ENCODE data around the gene RALGPS1. TPM values are rescaled to one million over a fixed set of nuclear protein-coding genes. Genes with fewer than 3 reads are reported as not detected.

Gene RALGPS1
- total and polyA plus RNA-seq, 2 of the 13 experiments (the other 11 are each of a cell fraction or from before 2014, with no cell fraction given): 3.7 to 6.5 TPM

- no peaks in the 10 kb centered on the region for H4K20me1 ChIP-seq (ENCODE audit: insufficient read depth, low read length)
- FAIRE-seq: no peak
- CTCF ChIA-PET (ENCODE audit: low intra/inter-chr PET ratio, low total read pairs): no interaction called here
- BruUV-seq (replicated peaks): no TSS peak
- no peak overlapping the region for H3K4me3 ChIP-seq (replicated peaks in 1 of 3; ENCODE audit: insufficient read depth in 1 of 3, low read depth in 2 of 3, low read length in 3 of 3)
- POLR2A ChIA-PET: no interaction called here
- H3K4me1 ChIP-seq (ENCODE audit: insufficient read depth, low read length): no peaks in the 10 kb centered on the region
- H3K27ac ChIP-seq (ENCODE audit: extremely low read length, insufficient read depth, low read length): no peak overlapping the region
- H3K9ac ChIP-seq (ENCODE audit: insufficient read depth, low read depth, low read length): no peak overlapping the region
- intact Hi-C loops (cut with micrococcal nuclease; ENCODE audit: unreplicated experiment): no loop called here
- DNase-seq (ENCODE audit: low spot score): no peak
- in situ Hi-C loops (cut with HindIII; ENCODE audit: extremely low pct_ligation_motif_present, low pct_unique_long_range_greater_than_20kb): no loop called here
- WGBS (ENCODE audit: low lambda C conversion rate): 96% methylated on average over 3 of the region's 3 CpGs
- no peaks in the 10 kb centered on the region for H3K27me3 ChIP-seq (ENCODE audit: control insufficient read depth in 1 of 2, insufficient read depth in 2 of 2, low read length in 2 of 2)
- H3K79me2 ChIP-seq (ENCODE audit: insufficient read depth, low read length): no peaks in the 10 kb centered on the region
- H3K9me3 ChIP-seq (ENCODE audit: low read length): no peaks in the 10 kb centered on the region
- H3K4me2 ChIP-seq (ENCODE audit: low read depth, low read length): no peak overlapping the region
- no peaks in the 10 kb centered on the region for H3K36me3 ChIP-seq (replicated peaks in 1 of 2; ENCODE audit: control insufficient read depth in 1 of 2, insufficient read depth in 2 of 2, low read length in 2 of 2)
- H2AFZ ChIP-seq (ENCODE audit: low read length): no peak overlapping the region
- TF ChIP-seq ZNF569 (CRISPR knock-in tag; IDR thresholded peaks at IDR 0.05; ENCODE audit: borderline replicate concordance): no peak
- TF ChIP-seq THAP11 (CRISPR knock-in tag; IDR thresholded peaks at IDR 0.05): no peak
- no peak for TF ChIP-seq NBN (conservative IDR thresholded peaks at IDR 0.05)
- no peak for TF ChIP-seq REL (CRISPR knock-in tag; conservative IDR thresholded peaks at IDR 0.05)
- no peak for TF ChIP-seq KDM5A (IDR thresholded peaks at IDR 0.05; ENCODE audit: borderline replicate concordance, low read length)
- no peak for TF ChIP-seq ZNF652 (CRISPR knock-in tag; IDR thresholded peaks at IDR 0.05; ENCODE audit: borderline replicate concordance, low read depth)
- no peak for TF ChIP-seq STAT5B (CRISPR knock-in tag; IDR thresholded peaks at IDR 0.05)
- TF ChIP-seq REXO4 (CRISPR knock-in tag; IDR thresholded peaks at IDR 0.05; ENCODE audit: borderline replicate concordance): no peak
- no peak for TF ChIP-seq ZNF263 (CRISPR knock-in tag; IDR thresholded peaks at IDR 0.05)
- TF ChIP-seq ZNF749 (CRISPR knock-in tag; IDR thresholded peaks at IDR 0.05; ENCODE audit: borderline replicate concordance): no peak
- no peak for TF ChIP-seq KLF12 (CRISPR knock-in tag; IDR thresholded peaks at IDR 0.05; ENCODE audit: borderline replicate concordance)
- no peak for TF ChIP-seq HDAC1 (CRISPR knock-in tag; IDR thresholded peaks at IDR 0.05)
- TF ChIP-seq REPIN1 (CRISPR knock-in tag; IDR thresholded peaks at IDR 0.05; ENCODE audit: borderline replicate concordance, low read depth): no peak
- no peak for TF ChIP-seq NCOA5 (CRISPR knock-in tag; IDR thresholded peaks at IDR 0.05)
- TF ChIP-seq ZBTB25 (CRISPR knock-in tag; IDR thresholded peaks at IDR 0.05): no peak
- TF ChIP-seq ZNF513 (CRISPR knock-in tag; conservative IDR thresholded peaks at IDR 0.05): no peak
- ATAC-seq: no peak
These were observed 135.6 kb downstream of the RALGPS1 start for GRCh38 chr9:127050152-127050551.

All from HepG2 (cell line).